ENCODE measurements around the gene OSER1.

DNA sequence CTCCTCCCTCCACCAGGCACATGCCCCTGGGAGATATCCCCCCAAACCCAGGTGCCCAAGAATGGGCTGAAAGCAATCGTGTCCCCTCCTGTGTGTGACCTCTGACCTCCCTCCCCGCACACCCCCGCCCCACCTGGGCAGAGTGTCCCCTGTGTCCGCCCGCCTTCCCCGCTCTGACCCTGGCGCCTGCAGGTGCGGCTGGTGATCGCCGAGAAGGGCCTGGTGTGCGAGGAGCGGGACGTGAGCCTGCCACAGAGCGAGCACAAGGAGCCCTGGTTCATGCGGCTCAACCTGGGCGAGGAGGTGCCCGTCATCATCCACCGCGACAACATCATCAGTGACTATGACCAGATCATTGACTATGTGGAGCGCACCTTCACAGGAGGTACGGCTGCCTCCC lies 46.4 kb upstream of the OSER1 start:
- no peak for TF ChIP-seq GATA3 (IDR thresholded peaks at IDR 0.05; ENCODE audit: low read depth, low read length)
- no peak for TF ChIP-seq GATA2 (IDR thresholded peaks at IDR 0.05; ENCODE audit: low read depth, low read length)

Data from SH-SY5Y (cell line).